NCI-H345 treated with DMSO at 0.1 percent for 48 hours (cell line): Measurements from ENCODE around the gene DCAF15.

Source experiments
- DNase-seq: peaks from one replicate; lab custom pipeline; 2025; ENCODE audit not compliant: unreplicated experiment; lab: John Stamatoyannopoulos, UW

Gene DCAF15

GRCh38 chr19:13930402-13930801 is 21.9 kb upstream of the DCAF15 start:
- DNase-seq: no peak

DNA sequence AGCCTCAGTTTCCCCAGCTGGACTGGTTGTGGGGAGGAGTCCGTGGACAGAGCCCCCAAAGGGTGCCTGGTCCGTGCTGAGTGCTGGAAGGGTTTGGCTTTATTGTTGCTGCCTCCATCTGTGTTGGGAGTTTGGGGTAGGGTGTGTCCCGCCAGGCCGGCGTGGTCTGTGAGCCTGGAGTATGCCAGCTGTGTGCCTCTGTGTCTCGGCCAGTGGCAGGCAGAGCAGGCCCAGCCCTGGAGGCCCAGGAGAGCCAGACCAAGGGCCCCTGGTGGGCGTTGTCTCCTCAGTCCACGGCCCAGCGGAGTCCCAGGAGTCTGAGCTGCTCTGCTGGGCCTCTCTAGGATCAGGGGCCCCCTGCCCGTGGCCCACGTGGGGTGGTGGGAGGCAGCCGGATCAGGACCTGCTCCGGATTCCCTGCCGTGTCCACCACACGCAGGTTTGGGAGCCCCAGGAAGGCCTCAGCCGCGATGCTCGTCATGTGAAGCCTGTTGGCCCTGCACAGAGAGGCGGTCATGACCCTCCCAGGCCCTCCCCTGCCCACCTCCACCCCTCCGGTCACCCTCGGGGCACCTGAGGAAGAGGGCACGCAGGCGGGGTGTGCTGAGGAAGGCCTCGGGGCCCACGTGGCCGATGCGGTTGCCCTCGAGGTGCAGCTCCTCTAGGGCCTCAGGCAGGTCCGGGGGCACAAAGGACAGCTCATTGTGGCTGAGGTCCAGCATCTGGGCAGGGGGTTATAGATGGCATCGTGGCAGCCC is 20.7 kb upstream of the DCAF15 start:
- DNase-seq: no peak

DNA sequence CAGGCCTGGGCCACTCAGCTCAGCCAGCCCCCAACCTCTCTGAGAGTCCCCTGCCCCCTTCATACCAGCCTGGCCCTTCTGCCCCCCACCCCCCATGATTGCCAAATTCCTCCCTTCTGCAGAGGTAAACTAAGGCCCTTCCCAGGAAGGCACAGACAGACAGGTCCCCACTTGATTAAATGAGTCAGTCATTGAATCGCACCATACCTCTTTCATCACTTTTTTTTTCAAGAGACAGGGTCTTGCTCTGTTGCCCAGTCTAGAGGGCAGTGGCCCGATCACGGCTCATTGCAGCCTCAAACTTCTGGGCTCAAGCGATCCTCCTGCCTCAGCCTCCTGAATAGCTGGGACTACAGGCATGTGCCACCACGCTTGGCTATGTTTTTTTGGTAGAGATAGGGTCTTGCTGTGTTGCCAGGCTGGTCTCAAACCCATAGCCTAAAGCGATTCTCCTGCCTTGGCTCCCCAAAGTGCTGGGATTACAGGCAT is 20.1 kb upstream of the DCAF15 start:
- no peak for DNase-seq

DNA sequence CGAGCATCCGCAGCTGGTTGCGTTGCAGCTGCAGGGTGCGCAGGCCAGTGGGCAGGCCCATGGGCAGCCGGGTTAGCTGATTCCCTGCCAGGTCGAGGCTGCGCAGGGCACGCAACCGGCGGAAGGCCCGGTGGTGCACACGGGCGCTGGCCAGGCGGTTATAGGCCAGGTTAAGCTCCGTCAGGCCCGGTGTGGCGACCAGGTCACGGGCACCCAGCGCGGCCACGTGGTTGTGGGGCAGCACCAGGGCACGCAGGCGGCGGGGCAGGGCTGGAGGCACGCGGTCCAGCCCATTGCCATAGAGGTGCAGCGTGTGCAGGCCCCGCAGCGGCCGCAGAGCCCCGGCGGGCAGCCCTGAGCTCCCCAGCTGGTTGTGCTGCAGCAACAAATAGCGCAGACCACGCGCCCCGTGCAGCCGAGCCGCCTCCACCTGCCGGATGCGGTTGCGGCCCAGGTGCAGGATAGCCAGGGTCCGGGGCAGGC is 19.4 kb upstream of the DCAF15 start:
- DNase-seq: no peak

DNA sequence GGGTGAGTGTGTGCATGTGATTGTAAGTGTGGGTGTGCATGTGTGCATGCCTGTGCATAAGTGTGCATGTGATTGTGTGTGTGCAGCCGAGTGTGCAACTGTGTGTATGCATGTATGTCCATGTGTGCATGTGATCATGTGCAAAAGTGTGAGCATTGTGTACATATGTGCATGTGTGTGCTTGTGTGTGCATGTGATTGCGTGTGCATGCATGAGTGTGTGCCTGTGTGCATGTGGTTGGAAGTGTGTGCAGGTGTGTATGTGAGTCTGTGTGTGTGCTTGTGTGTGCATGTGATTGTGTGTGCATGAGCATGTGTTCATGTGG is 17.6 kb upstream of the DCAF15 start:
- DNase-seq: no peak

- no peak for DNase-seq
These were observed 16.4 kb upstream of the DCAF15 start for GRCh38 chr19:13935765-13936510.

DNA sequence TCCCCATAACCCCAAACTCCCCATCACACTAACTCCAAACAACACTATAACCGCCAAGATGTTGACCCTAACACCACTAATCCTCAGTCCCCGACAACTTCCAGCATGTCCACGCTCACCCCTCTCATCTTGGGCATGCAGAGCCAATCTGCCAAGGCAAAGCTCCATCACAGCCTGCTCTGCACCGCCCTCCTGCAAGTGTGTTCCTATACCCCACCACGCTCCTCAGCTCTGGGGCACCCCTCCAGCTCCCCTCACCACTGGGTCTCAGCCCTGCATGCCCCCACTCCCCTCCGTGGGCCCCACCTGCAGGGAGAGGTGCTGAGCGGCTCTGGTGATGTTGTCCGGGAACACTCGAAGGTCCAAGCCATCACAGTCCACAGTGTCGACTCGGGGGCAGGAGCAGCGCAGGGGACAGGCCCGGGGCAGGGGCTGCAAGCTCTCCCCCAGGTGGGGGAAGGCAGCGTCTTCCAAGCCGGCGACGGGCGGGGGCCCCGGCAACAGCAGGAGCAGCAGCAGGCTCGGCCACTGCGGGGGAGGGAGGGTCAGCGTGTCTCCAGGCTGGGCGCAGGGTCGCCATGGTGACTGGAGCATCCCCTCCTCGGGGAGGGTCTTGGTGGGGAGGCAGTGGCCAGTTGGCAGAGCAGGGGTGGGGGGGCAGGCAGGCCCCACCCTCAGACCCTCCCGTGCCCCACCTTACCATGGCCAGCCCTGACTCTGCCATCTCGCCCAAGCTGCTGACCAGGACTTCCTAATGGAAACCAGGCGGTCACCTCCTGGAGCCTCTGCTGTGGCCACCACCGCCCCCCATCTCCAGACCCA is 14.6 kb upstream of the DCAF15 start:
- no peak for DNase-seq

GRCh38 chr19:13938301-13939064 is 13.8 kb upstream of the DCAF15 start, which contains the start of gene PODNL1:
Gene PODNL1, minus strand, starts transcription at chr19:13938417. Its CDS starts 236 bp downstream, at chr19:13938181.
- no peak for DNase-seq

DNA sequence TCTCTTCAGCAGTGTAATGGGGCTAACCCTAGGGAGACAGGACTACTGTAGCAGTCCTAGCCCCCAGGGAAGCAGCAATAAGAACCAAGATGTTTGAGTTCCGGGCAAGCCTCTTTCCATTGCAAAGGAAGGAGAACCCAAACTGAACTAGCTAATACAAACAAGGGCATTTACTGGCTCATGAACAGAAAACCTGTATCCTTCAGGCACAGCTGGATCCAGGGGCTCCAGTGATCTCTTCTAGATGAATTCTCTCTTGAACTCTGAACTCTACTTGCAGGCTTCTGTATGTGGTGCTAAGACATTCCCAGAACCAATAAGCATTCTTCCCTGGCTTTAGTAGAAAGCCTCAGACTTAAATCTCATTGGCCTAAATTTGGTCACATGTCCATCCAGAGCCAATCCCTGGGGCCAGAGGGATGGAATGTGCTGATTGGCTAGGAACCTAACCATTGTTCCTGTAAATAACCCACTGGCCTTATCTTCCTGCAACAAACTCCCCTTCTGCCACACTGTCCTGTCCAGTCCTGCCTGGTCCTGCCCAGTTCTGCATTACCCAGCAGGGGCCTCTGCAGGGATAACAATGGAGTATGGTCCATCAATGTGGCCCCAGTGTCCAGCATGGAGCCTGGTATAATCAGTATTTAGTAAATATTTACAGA is 10.2 kb upstream of the DCAF15 start:
- no peak for DNase-seq

- no peak for DNase-seq
These were observed 5.9 kb upstream of the DCAF15 start for GRCh38 chr19:13946414-13946813.

DNA sequence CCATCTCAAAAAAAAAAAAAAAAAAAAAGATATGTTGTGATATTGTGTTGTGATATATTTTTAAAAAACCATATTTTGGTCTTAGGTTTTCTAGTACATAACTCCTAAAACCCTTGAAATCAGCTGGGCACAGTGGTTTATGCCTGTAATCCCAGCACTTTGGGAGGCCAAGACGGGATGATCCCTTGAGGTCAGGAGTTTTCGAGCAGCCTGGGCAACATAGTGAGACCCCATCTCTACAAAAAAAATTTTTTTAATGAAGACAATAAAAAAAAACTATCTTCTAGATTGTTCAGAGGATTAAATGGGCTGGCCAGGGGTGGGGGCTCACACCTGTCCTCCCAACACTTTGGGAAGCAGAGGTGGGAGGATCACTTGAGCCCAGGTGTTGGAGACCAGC is 1.3 kb upstream of the DCAF15 start:
- no peak for DNase-seq

GRCh38 chr19:13951799-13952153 is 533 bp upstream of the DCAF15 start:
- no peak for DNase-seq

GRCh38 chr19:13952931-13953531 is 722 bp downstream of the DCAF15 start:
- no peak for DNase-seq

- no peak for DNase-seq
These were observed 1.9 kb downstream of the DCAF15 start for GRCh38 chr19:13954185-13954584.

DNA sequence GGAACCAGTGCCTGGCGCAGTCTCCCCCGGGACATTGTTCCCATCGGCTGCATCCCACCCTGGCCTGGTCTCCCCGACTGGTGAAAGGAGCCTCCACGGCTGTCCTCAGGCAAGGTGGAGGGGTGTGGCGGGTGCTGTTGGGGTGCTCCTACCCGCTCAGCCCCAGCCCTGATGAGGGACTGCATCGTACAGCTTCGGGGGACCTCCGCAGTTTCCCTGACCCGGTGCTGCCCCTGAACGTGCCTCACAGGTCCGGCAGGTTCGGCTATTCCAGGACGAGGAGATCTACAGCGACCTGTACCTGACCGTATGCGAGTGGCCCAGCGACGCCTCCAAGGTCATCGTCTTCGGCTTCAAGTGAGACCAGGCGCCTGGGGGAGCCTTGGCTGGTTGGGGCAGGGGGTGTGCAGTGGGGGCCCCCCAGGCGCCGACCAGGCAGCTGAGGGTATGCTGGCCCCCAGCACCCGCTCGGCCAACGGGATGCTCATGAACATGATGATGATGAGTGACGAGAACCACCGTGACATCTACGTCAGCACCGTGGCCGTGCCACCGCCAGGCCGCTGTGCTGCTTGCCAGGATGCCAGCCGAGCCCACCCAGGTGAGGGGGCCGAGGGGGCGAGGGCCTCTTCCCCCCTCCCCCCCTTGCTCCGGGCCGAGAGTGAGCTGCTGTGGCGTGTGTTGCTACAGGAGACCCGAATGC is 3.5 kb downstream of the DCAF15 start:
- no peak for DNase-seq

DNA sequence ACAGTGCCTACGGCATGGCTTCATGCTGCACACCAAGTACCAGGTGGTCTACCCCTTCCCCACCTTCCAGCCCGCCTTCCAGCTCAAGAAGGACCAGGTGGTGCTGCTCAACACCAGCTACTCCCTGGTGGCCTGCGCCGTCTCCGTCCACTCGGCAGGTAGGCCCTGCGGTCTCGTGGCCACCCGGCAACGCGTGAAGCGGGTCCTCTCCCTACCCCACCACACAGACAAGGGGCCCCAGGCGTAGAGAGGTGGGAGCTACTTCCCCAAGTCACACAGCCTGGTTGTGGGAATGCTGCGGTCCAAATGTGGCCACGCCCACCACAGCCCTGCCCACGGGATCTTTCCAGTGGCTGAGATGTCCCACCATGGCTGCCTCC is 4.0 kb downstream of the DCAF15 start:
- no peak for DNase-seq

DNA sequence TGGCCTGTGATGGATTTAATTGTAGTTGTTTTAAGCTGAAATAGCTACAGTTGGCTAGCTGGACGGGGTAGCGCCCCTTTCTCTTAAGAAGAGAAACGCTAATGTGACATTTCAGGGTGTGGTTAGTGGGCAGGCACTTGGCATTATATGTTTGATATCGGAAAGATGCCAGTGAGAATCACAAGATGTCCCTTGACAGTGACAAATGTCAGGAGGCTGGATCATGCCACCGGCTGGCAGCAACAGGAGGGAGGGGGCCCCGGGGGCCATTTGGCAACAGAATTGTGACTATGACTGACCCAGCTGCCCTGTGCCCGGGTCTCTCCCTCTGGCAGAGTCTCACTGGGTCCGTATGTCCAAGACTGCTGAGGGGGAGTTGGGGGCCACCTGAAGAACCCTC is 4.7 kb downstream of the DCAF15 start:
- DNase-seq: no peak

DNA sequence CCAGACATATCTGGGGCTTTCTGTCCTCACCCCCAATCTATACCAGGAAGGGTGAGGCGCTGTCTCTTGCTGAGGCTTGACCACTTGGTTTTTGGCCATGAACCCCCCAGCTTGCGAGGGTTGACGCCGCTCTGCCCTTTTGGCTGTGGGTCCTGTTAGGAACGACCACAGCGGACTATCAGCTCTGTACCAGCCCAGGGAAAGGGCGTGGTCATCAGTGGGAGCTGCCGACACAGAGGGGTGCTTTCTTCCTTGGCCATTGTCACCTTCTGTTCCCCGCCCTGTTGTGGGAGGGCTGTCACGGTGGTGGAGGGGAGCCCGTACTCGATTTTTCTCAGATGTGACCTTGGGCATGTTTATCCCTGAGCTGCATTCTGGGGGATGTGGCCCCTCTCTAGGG is 5.7 kb downstream of the DCAF15 start:
- DNase-seq: no peak
